ENCODE data around the gene CDK14. TPM values are rescaled to one million over a fixed set of nuclear protein-coding genes. Genes with fewer than 3 reads are reported as not detected.

CDK14 gene
- total RNA-seq, 4 donors from 2014 or later, result 3.5 to 5.1 (median 3.9) TPM

GRCh38 chr7:90586091-90586490 lies 10.0 kb upstream of the CDK14 start:
- no peak for TF ChIP-seq POLR2A (IDR thresholded peaks at IDR 0.05)
- TF ChIP-seq POLR2AphosphoS5 (IDR thresholded peaks at IDR 0.05), result no peak
- no peak for TF ChIP-seq EP300 (IDR thresholded peaks at IDR 0.05)
- TF ChIP-seq CTCF (IDR thresholded peaks at IDR 0.05), result no peak
- H3K27ac ChIP-seq, result no peak overlapping the region
- H3K36me3 ChIP-seq, result no peaks in the 10 kb centered on the region
- no peak overlapping the region for H3K4me3 ChIP-seq
- H3K27me3 ChIP-seq, result no peaks in the 10 kb centered on the region
- 55% methylated on average over 1 of the region's 1 CpG for WGBS
- no peak for DNase-seq (ENCODE audit: low spot score in 2 of 2)
- no peaks in the 10 kb centered on the region for H3K9me3 ChIP-seq
- no peaks in the 10 kb centered on the region for H3K4me1 ChIP-seq

GRCh38 chr7:90587766-90588165 lies 8.4 kb upstream of the CDK14 start:
- no peak for DNase-seq (ENCODE audit: low spot score in 2 of 2)
- no peaks in the 10 kb centered on the region for H3K4me1 ChIP-seq
- no peak overlapping the region for H3K27ac ChIP-seq
- TF ChIP-seq CTCF (IDR thresholded peaks at IDR 0.05), result no peak
- TF ChIP-seq POLR2A (IDR thresholded peaks at IDR 0.05), result no peak
- no peak for TF ChIP-seq EP300 (IDR thresholded peaks at IDR 0.05)
- TF ChIP-seq POLR2AphosphoS5 (IDR thresholded peaks at IDR 0.05), result no peak
- H3K4me3 ChIP-seq, result no peak overlapping the region
- 95% methylated on average over 2 of the region's 2 CpGs for WGBS
- H3K27me3 ChIP-seq, result no peaks in the 10 kb centered on the region
- H3K36me3 ChIP-seq, result no peaks in the 10 kb centered on the region
- no peaks in the 10 kb centered on the region for H3K9me3 ChIP-seq

GRCh38 chr7:90592033-90592432 lies 4.1 kb upstream of the CDK14 start:
- Histone ChIP-seq H3K4me1 (peaks cover 18% of the 10 kb centered on the region), H3K27ac (no peak overlapping the region), H3K27me3 (peaks cover 7% of the 10 kb centered on the region), H3K9me3 (no peaks in the 10 kb centered on the region), H3K36me3 (no peaks in the 10 kb centered on the region), H3K4me3 (no peak overlapping the region)
- DNase-seq (ENCODE audit: low spot score in 2 of 2), result no peak
- TF ChIP-seq EP300 (IDR thresholded peaks at IDR 0.05) (no peak), POLR2A (IDR thresholded peaks at IDR 0.05) (no peak), CTCF (IDR thresholded peaks at IDR 0.05) (no peak), POLR2AphosphoS5 (IDR thresholded peaks at IDR 0.05) (no peak)

GRCh38 chr7:90593205-90593604 lies 2.9 kb upstream of the CDK14 start:
- TF ChIP-seq CTCF (IDR thresholded peaks at IDR 0.05) (no peak), EP300 (IDR thresholded peaks at IDR 0.05) (no peak), POLR2AphosphoS5 (IDR thresholded peaks at IDR 0.05) (no peak), POLR2A (IDR thresholded peaks at IDR 0.05) (no peak)
- no peak for DNase-seq (ENCODE audit: low spot score in 2 of 2)
- no peak overlapping the region for H3K27ac ChIP-seq
- H3K27me3 ChIP-seq, result peaks cover 8% of the 10 kb centered on the region
- no peak overlapping the region for H3K4me3 ChIP-seq
- peaks cover 27% of the 10 kb centered on the region for H3K4me1 ChIP-seq
- no peaks in the 10 kb centered on the region for H3K36me3 ChIP-seq
- no peaks in the 10 kb centered on the region for H3K9me3 ChIP-seq

GRCh38 chr7:90594751-90595317 lies 1.3 kb upstream of the CDK14 start:
- Histone ChIP-seq H3K27ac (peak overlapping the region; percentile 80), H3K4me1 (peaks cover 27% of the 10 kb centered on the region), H3K27me3 (peaks cover 8% of the 10 kb centered on the region), H3K9me3 (no peaks in the 10 kb centered on the region), H3K36me3 (no peaks in the 10 kb centered on the region), H3K4me3 (peak overlapping the region; percentile 81)
- TF ChIP-seq CTCF (IDR thresholded peaks at IDR 0.05) (no peak), POLR2A (IDR thresholded peaks at IDR 0.05) (no peak), EP300 (IDR thresholded peaks at IDR 0.05) (no peak), POLR2AphosphoS5 (IDR thresholded peaks at IDR 0.05) (no peak)
- no peak for DNase-seq (ENCODE audit: low spot score in 2 of 2)
- WGBS, result 38% methylated on average over 11 of the region's 11 CpGs
